HEK293 (cell line): ENCODE data around the gene PRICKLE1.

ENCODE experiments used
- BCL11A ChIP-seq: fragments of 450-650 bp; formaldehyde crosslinking; IDR thresholded peaks from 2 replicates; pipeline ENCODE4 v1.5.1; 2016; ENCODE audit warnings: low read depth, missing biosample characterization, missing genetic modification characterization
- PATZ1 ChIP-seq: fragments of 450-650 bp; formaldehyde crosslinking; IDR thresholded peaks from 2 replicates; pipeline ENCODE4 v1.5.1; 2016; ENCODE audit warnings: missing biosample characterization, missing genetic modification characterization
- ZBTB10 ChIP-seq: fragments of 450-650 bp; formaldehyde crosslinking; IDR thresholded peaks from 2 replicates; pipeline ENCODE4 v1.5.1; 2016; ENCODE audit warnings: missing biosample characterization, missing genetic modification characterization

- no peak for TF ChIP-seq ZBTB10
- no peak for TF ChIP-seq BCL11A
- TF ChIP-seq PATZ1 (tag by site-specific recombination) = no peak
Observed at GRCh38 chr12:42534184-42534838, 55.2 kb downstream of the PRICKLE1 start.
